Nucleus accumbens (tissue), 56 donors: ENCODE data around the gene ADGRB2.
A peak's percentile ranks its signal among the peaks of the same experiment; 100 is the strongest.

ENCODE experiments used
- DNase-seq, 56 donors: peaks; one replicate each; lab custom pipeline; 2025; lab: John Stamatoyannopoulos, UW

The ADGRB2 gene

GRCh38 chr1:31752952-31753475, 11.1 kb downstream of the ADGRB2 start:
- DNase-seq = peak in 34 of 56 donors; percentile 9 to 67 (median 40)

GRCh38 chr1:31752258-31752657, 11.9 kb downstream of the ADGRB2 start:
- no peak for DNase-seq

GRCh38 chr1:31751822-31752241, 12.3 kb downstream of the ADGRB2 start:
- peak in 1 of 56 donors; percentile 6 for DNase-seq

DNA sequence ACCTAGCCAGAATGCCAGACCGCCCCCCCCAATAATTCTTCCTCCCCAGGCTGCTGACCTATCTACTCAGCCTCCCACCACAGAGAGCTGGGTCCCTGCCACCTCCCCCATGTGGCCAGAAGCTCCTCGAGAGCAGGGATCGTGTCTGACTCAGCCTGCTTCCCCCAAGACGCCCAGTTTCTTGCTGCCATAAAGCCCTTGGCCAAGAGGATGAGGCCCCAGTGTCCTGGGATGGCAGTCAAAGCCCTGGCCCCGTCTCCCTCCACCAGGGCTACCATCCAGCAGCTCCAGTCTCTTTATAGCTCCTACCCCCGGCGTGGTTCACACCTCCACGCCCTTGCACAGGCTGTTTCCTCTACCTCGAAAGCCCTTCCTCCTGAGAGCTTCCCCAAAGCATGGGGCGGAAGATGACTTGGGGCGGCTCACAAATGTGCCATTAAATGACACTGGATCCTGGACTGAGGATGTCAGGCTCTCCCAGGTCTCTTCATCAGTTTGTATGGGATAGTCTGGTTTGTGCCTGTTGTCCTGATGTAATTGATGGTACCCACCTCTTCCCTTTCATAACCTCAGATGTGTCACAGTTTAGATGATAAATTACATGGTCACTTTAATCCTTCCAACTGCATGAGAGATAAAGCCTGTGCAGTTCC, 13.2 kb downstream of the ADGRB2 start:
- no peak for DNase-seq

- no peak for DNase-seq
Observed at GRCh38 chr1:31749785-31750735, 14.1 kb downstream of the ADGRB2 start.

DNA sequence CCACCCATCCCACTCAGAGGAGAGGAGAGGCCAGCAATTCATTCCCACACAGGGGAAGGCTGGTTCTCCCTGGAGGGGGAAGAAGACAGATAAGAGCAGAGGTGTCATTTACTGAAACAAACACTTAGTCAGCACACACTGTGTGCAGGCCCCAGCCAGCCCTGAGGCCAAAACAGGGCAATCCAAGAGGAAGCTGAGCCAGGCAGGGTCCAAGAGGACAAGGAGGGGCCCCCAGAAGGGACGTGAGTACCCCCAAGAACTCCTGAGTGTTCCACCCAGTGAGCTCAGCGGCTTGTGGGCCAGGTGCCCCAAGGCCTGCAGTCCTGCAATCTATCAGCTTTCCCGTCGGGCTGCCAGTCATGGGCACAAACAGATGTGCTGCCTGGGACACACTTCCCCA, 15.8 kb downstream of the ADGRB2 start:
- DNase-seq = no peak

DNA sequence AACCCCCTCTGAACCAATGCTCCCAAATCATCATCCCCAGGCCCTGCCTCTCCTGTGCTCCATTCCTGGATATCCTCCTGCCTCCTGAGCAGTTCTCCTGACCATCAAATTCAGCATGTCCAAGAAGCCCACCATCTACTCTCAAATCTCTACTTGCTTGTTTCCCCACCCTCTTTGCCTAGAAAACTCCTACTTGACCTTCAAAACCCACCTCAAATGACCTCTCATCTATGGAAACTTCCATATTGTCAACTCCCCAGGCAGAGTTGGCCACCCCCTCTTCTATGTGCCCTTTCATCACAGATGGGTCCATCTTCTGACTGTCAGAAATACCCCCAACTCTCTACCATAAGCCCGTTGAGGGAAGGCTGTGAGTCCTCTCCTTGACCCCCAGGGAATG, 16.8 kb downstream of the ADGRB2 start:
- DNase-seq = no peak

DNA sequence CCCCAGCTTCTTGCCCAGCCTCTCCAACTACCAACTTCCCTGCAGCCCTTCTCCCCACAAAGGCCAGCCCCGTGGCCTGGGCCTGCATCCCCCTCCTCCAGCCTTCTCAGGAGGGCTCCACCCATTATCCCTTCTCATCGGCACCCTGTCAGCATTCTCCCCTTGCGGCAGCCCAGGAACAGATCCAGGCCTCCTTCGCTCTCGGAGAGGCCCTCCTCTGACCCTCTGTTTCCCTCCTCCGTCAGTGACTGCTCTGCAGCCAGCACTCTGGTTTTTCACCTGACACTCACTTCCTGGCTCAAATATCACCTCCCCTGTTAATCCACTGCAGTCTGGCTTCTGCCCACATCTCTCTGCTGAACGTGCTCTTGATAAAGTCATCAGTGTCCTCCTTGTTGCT, 17.5 kb downstream of the ADGRB2 start:
- DNase-seq = no peak

GRCh38 chr1:31745946-31746670, 18.0 kb downstream of the ADGRB2 start:
- DNase-seq = peak in 13 of 56 donors; percentile 10 to 64 (median 32)

GRCh38 chr1:31745096-31745945, 18.8 kb downstream of the ADGRB2 start:
- peak in 43 of 56 donors; percentile 17 to 78 (median 43) for DNase-seq

DNA sequence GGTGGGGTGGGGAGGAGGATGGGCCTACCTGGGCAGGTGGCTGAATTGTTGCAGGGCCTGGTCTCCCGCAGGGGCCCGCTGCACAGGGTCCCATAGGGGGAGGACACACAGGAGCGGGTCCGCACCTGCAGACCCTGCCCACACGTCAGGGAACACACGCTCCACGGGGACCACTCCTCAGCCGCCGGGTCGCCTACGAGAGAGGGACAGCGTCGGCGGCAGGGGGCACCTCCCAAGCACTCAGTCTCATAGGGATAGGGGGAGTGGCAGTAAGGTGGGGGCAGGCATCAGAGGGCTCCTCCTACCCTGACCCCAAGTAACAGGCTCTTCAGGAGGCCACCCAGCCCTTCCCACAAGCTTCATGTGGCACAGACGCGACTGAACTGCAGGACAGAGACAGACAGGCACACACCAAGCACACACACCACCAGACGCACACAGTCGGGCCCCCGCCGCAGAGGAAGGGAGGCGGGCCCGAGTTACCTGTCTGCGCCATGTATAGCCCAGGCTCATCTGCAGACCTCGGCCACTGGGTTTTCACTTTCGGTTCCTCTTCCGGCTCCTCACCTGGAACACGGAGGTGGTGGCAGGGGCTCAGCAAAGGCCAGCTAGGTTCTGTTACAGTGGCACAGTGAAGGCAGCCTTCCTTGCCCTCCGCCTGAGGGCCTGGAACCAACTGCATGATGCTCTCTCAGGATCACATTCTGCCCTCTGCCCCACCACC, 19.8 kb downstream of the ADGRB2 start:
- DNase-seq = no peak

GRCh38 chr1:31742462-31743212, 21.5 kb downstream of the ADGRB2 start:
- DNase-seq = no peak

GRCh38 chr1:31739346-31739745, 24.8 kb downstream of the ADGRB2 start:
- DNase-seq = no peak

DNA sequence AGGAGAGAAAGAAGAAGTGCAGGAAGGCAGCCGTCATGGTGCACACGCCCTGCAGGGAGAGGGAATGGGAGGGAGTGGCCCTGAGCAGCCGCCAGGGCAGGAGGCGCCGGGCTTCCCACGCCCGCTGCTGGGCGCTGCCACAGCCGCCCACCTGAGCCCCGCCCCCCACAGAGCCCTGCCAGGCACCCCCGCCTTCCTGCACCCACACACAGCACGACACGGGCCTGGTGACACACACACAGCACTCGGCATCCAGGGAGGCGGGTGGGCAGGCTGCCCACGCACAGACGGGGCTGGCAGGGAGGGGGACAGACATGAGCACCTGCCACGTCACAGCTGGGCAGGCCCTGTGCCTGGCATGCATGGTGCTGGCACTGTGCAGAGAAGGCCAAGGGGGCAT, 27.5 kb downstream of the ADGRB2 start:
- DNase-seq = peak in 30 of 56 donors; percentile 9 to 80 (median 45)

DNA sequence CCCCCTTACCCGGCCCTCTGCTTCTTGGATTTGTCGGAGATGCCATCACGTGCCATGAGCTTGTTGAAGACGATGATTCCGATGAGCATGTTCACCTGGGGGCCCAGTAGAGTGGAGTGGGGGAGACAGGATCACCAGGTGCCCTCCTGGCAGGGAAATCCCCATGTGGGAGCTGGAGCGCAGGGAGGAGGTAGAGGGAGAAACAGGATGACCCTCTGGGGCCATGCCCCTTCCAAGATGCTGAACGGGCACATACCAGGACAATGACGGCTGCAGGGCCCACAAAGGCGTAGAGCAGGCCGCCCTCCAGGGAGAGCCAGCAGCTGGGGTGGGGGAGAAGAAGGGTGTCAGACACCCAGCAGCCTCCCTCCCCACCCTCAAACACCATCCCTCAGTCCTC, 28.6 kb downstream of the ADGRB2 start:
- DNase-seq = no peak

GRCh38 chr1:31734582-31735107, 29.5 kb downstream of the ADGRB2 start:
- DNase-seq = peak in 7 of 56 donors; percentile 12 to 34 (median 18)

DNA sequence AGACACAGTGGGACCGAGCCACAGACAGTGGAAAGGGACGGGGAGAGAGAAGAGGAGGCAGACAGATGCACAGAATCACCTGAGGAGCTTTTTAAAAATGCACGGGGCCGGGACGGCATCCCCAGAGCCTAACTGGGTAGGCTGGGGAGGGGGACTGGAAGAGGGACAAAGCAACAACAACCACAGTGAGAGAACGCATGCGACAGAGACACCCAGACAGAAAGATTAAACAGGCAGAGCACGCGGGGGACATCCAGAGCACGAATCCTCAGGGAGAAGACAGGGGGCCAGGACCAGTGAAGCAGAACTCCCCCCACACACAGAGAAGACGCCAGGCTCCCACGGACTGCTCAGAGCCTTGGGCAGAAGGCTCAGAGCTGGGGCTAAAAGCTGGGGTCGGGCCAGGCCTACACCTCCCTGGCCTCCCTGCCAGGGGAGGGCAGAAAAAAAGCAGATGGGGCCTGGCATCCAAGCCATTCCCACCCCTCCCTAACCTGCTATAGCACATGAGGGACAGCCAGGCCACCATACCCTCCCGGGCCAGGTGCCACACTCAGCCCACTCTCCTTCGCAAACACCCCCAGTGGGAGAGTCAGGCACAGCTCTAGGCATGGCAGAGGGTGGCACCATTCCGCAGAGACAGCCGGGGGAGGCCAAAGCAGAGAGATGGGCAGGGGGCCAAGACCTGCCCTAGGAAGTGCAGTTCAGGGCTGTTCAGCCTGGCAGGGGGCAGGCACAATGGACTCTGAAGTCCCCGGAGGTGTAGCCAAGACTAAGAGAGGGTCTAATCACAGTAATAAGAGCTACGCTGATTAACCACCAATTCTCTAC, 30.5 kb downstream of the ADGRB2 start:
- peak in 10 of 56 donors; percentile 9 to 35 (median 20) for DNase-seq
